Karpas-422 (cell line): Measurements from ENCODE around the gene CCNY. TPM values are rescaled to one million over a fixed set of nuclear protein-coding genes. Genes with fewer than 3 reads are reported as not detected.

Source experiments
- DNase-seq: peaks from one replicate; pipeline ENCODE4 v3.0.0-alpha.2; 2015
- H2AFZ ChIP-seq: fragments of 200-600 bp; sonication (generic); 2 replicates; pipeline ENCODE4 v1.6.1; 2014; ENCODE audit warnings: antibody characterized with exemption, low read length, mixed read lengths
- H3K27ac ChIP-seq: fragments of 200-600 bp; sonication (generic); 2 replicates; pipeline ENCODE4 v1.5.1; 2014; ENCODE audit warnings: mild to moderate bottlenecking, low read length, moderate library complexity
- H3K27me3 ChIP-seq: fragments of 200-600 bp; sonication (generic); 2 replicates; pipeline ENCODE4 v1.6.1; 2014; ENCODE audit warnings: low read length, mixed read lengths
- H3K36me3 ChIP-seq: fragments of 200-600 bp; sonication (generic); 2 replicates; pipeline ENCODE4 v1.6.1; 2014; ENCODE audit warnings: low read length, mixed read lengths; ENCODE audit not compliant: insufficient read depth
- H3K4me1 ChIP-seq: fragments of 200-600 bp; sonication (generic); 2 replicates; pipeline ENCODE4 v1.6.1; 2014; ENCODE audit warnings: mild to moderate bottlenecking, low read length, mixed read lengths
- H3K4me2 ChIP-seq: fragments of 200-600 bp; sonication (generic); 2 replicates; pipeline ENCODE4 v1.6.1; 2014; ENCODE audit warnings: low read length, low read depth, mild to moderate bottlenecking; ENCODE audit not compliant: poor library complexity, severe bottlenecking
- H3K4me3 ChIP-seq: fragments of 200-600 bp; sonication (generic); 2 replicates; pipeline ENCODE4 v1.5.1; 2014; ENCODE audit warnings: mild to moderate bottlenecking, antibody characterized with exemption, low read length, mixed read lengths
- H3K79me2 ChIP-seq: fragments of 200-600 bp; sonication (generic); 2 replicates; pipeline ENCODE4 v1.6.1; 2014; ENCODE audit warnings: mild to moderate bottlenecking, low read length, mixed read lengths
- H3K9ac ChIP-seq: fragments of 200-600 bp; sonication (generic); 2 replicates; pipeline ENCODE4 v1.6.0; 2014; ENCODE audit warnings: low read length
- H3K9me2 ChIP-seq: fragments of 200-600 bp; sonication (generic), shearing (Covaris generic); replicated peaks from 2 replicates; pipeline ENCODE4 v1.6.0; 2014; ENCODE audit warnings: mild to moderate bottlenecking, low read length, moderate library complexity; ENCODE audit not compliant: insufficient read depth
- H3K9me3 ChIP-seq: fragments of 300-700, 200-600 bp; sonication (generic); 2 replicates; pipeline ENCODE4 v1.6.1; 2014; ENCODE audit warnings: low read length, mixed read lengths
- H4K20me1 ChIP-seq: fragments of 200-600 bp; sonication (generic); 2 replicates; pipeline ENCODE4 v1.6.1; 2014; ENCODE audit warnings: mild to moderate bottlenecking, antibody characterized with exemption, low read length, low read depth; ENCODE audit not compliant: insufficient read depth
- total RNA-seq: library from RNA; depleted of rRNA; stranded (reverse); fragments of >200 nt; shearing (Covaris generic); gene quantifications from 2 replicates; pipeline ENCODE4 v1.2.3, GENCODE V29; 2014; ENCODE audit warnings: low replicate concordance

CCNY gene
- total RNA-seq, 1 experiment from 2014 or later: 19.4 TPM

- no peaks in the 10 kb centered on the region for H3K9me3 ChIP-seq
- no peak overlapping the region for H2AFZ ChIP-seq
- H3K4me1 ChIP-seq: no peaks in the 10 kb centered on the region
- no peaks in the 10 kb centered on the region for H3K36me3 ChIP-seq
- no peak overlapping the region for H3K9ac ChIP-seq
- H3K9me2 ChIP-seq: no peaks in the 10 kb centered on the region
- H4K20me1 ChIP-seq: no peaks in the 10 kb centered on the region
- DNase-seq: no peak
- H3K27ac ChIP-seq: no peak overlapping the region
- H3K27me3 ChIP-seq: no peaks in the 10 kb centered on the region
- H3K4me3 ChIP-seq: no peak overlapping the region
- no peak overlapping the region for H3K4me2 ChIP-seq
- no peaks in the 10 kb centered on the region for H3K79me2 ChIP-seq
Observed at GRCh38 chr10:35595106-35595505, 258.8 kb downstream of the CCNY start.

GRCh38 chr10:35598379-35598778, 262.1 kb downstream of the CCNY start:
- no peaks in the 10 kb centered on the region for H3K36me3 ChIP-seq
- H3K9me3 ChIP-seq: no peaks in the 10 kb centered on the region
- H3K27me3 ChIP-seq: no peaks in the 10 kb centered on the region
- no peak for DNase-seq
- H3K9ac ChIP-seq: no peak overlapping the region
- no peaks in the 10 kb centered on the region for H3K79me2 ChIP-seq
- no peaks in the 10 kb centered on the region for H4K20me1 ChIP-seq
- H3K27ac ChIP-seq: no peak overlapping the region
- no peak overlapping the region for H2AFZ ChIP-seq
- no peak overlapping the region for H3K4me3 ChIP-seq
- no peak overlapping the region for H3K4me2 ChIP-seq
- H3K4me1 ChIP-seq: no peaks in the 10 kb centered on the region; the same call in 1 of the 2 replicates
- H3K9me2 ChIP-seq: no peaks in the 10 kb centered on the region

GRCh38 chr10:35600193-35600592, 263.9 kb downstream of the CCNY start:
- no peak overlapping the region for H3K4me2 ChIP-seq
- H3K79me2 ChIP-seq: no peaks in the 10 kb centered on the region
- H3K9me3 ChIP-seq: no peaks in the 10 kb centered on the region
- H4K20me1 ChIP-seq: no peaks in the 10 kb centered on the region
- H3K4me1 ChIP-seq: peaks cover 8% of the 10 kb centered on the region
- no peaks in the 10 kb centered on the region for H3K27me3 ChIP-seq
- no peak overlapping the region for H3K27ac ChIP-seq
- no peaks in the 10 kb centered on the region for H3K9me2 ChIP-seq
- no peak overlapping the region for H2AFZ ChIP-seq
- no peak overlapping the region for H3K4me3 ChIP-seq
- DNase-seq: peak; percentile 57
- H3K9ac ChIP-seq: no peak overlapping the region
- H3K36me3 ChIP-seq: no peaks in the 10 kb centered on the region

- no peak for DNase-seq
- Histone ChIP-seq H3K27ac (no peak within 1 kb of the TSS), H3K4me1 (peaks cover 8% of the 10 kb centered on the region), H3K4me3 (no peak within 1 kb of the TSS), H3K9me2 (no peaks in the 10 kb centered on the region), H3K9me3 (no peaks in the 10 kb centered on the region), H3K4me2 (no peak within 1 kb of the TSS), H2AFZ (no peak within 1 kb of the TSS), H3K79me2 (no peaks in the 10 kb centered on the region), H3K27me3 (no peaks in the 10 kb centered on the region), H3K36me3 (no peaks in the 10 kb centered on the region), H3K9ac (no peak within 1 kb of the TSS), H4K20me1 (no peaks in the 10 kb centered on the region)
Observed at GRCh38 chr10:35605191-35605590, 268.9 kb downstream of the CCNY start, which contains the start of gene GJD4. Gene GJD4 (plus strand): TSS chr10:35605341. CDS start chr10:35605568, 227 bp downstream.

- H3K79me2 ChIP-seq: no peaks in the 10 kb centered on the region
- no peak overlapping the region for H3K9ac ChIP-seq
- no peaks in the 10 kb centered on the region for H3K27me3 ChIP-seq
- H3K27ac ChIP-seq: no peak overlapping the region
- H3K4me2 ChIP-seq: no peak overlapping the region
- no peak overlapping the region for H2AFZ ChIP-seq
- H3K36me3 ChIP-seq: no peaks in the 10 kb centered on the region
- no peaks in the 10 kb centered on the region for H3K9me2 ChIP-seq
- H3K4me1 ChIP-seq: peaks cover 8% of the 10 kb centered on the region
- no peaks in the 10 kb centered on the region for H4K20me1 ChIP-seq
- no peaks in the 10 kb centered on the region for H3K9me3 ChIP-seq
- no peak overlapping the region for H3K4me3 ChIP-seq
- DNase-seq: no peak
Observed at GRCh38 chr10:35606430-35606829, 270.1 kb downstream of the CCNY start.

GRCh38 chr10:35607475-35608327, 271.4 kb downstream of the CCNY start:
- no peak overlapping the region for H3K4me2 ChIP-seq
- no peak overlapping the region for H3K9ac ChIP-seq
- no peaks in the 10 kb centered on the region for H3K9me3 ChIP-seq
- H3K27ac ChIP-seq: no peak overlapping the region
- no peaks in the 10 kb centered on the region for H3K27me3 ChIP-seq
- DNase-seq: no peak
- no peaks in the 10 kb centered on the region for H3K79me2 ChIP-seq
- peaks cover 8% of the 10 kb centered on the region for H3K4me1 ChIP-seq
- H4K20me1 ChIP-seq: no peaks in the 10 kb centered on the region
- no peak overlapping the region for H2AFZ ChIP-seq
- H3K9me2 ChIP-seq: no peaks in the 10 kb centered on the region
- H3K4me3 ChIP-seq: no peak overlapping the region
- H3K36me3 ChIP-seq: no peaks in the 10 kb centered on the region

GRCh38 chr10:35608328-35608672, 272.0 kb downstream of the CCNY start:
- no peak overlapping the region for H3K4me3 ChIP-seq
- H3K27ac ChIP-seq: no peak overlapping the region
- no peak overlapping the region for H3K4me2 ChIP-seq
- no peaks in the 10 kb centered on the region for H3K9me3 ChIP-seq
- no peaks in the 10 kb centered on the region for H3K36me3 ChIP-seq
- peaks cover 8% of the 10 kb centered on the region for H3K4me1 ChIP-seq
- H4K20me1 ChIP-seq: no peaks in the 10 kb centered on the region
- H3K9ac ChIP-seq: no peak overlapping the region
- DNase-seq: no peak
- H2AFZ ChIP-seq: no peak overlapping the region
- no peaks in the 10 kb centered on the region for H3K79me2 ChIP-seq
- H3K9me2 ChIP-seq: no peaks in the 10 kb centered on the region
- H3K27me3 ChIP-seq: no peaks in the 10 kb centered on the region

GRCh38 chr10:35611750-35612149, 275.4 kb downstream of the CCNY start:
- Histone ChIP-seq H3K27me3 (no peaks in the 10 kb centered on the region), H3K4me1 (no peaks in the 10 kb centered on the region; the same call in 1 of the 2 replicates), H3K27ac (peak overlapping the region; percentile 23; the same call in 1 of the 2 replicates), H2AFZ (no peak overlapping the region), H3K79me2 (no peaks in the 10 kb centered on the region), H3K9ac (no peak overlapping the region), H3K4me3 (no peak overlapping the region), H3K9me2 (no peaks in the 10 kb centered on the region), H4K20me1 (no peaks in the 10 kb centered on the region), H3K36me3 (no peaks in the 10 kb centered on the region), H3K9me3 (no peaks in the 10 kb centered on the region), H3K4me2 (no peak overlapping the region)
- peak; percentile 45 for DNase-seq
